Measurements from ENCODE around the gene PRKG1.

GRCh38 chr10:52108236-52108635, 1033.9 kb downstream of the PRKG1 start:
- TF ChIP-seq, protein P1, sequence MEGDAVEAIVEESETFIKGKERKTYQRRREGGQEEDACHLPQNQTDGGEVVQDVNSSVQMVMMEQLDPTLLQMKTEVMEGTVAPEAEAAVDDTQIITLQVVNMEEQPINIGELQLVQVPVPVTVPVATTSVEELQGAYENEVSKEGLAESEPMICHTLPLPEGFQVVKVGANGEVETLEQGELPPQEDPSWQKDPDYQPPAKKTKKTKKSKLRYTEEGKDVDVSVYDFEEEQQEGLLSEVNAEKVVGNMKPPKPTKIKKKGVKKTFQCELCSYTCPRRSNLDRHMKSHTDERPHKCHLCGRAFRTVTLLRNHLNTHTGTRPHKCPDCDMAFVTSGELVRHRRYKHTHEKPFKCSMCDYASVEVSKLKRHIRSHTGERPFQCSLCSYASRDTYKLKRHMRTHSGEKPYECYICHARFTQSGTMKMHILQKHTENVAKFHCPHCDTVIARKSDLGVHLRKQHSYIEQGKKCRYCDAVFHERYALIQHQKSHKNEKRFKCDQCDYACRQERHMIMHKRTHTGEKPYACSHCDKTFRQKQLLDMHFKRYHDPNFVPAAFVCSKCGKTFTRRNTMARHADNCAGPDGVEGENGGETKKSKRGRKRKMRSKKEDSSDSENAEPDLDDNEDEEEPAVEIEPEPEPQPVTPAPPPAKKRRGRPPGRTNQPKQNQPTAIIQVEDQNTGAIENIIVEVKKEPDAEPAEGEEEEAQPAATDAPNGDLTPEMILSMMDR (IDR thresholded peaks at IDR 0.05) = no peak
- TF ChIP-seq POLR2A (IDR thresholded peaks at IDR 0.05) = no peak
